Vagina (tissue), 2 donors: ENCODE results near the gene PHLDB1. TPM values are rescaled to one million over a fixed set of nuclear protein-coding genes. Genes with fewer than 3 reads are reported as not detected.
A peak's percentile ranks its signal among the peaks of the same experiment; 100 is the strongest.

ENCODE experiments used
- DNase-seq, 2 donors: peaks; one replicate each; pipeline ENCODE4 v3.0.0-alpha.2; 2017; ENCODE audit errors: extremely low spot score in 2 of 2
- H3K27ac ChIP-seq: fragments of 200-600 bp; sonication (generic); one replicate; pipeline ENCODE4 v1.5.1; 2019
- H3K27me3 ChIP-seq: fragments of 200-600 bp; sonication (generic); one replicate; pipeline ENCODE4 v1.5.1; 2019
- H3K36me3 ChIP-seq, 2 donors: fragments of 200-600 bp; sonication (generic); one replicate each; pipeline ENCODE4 v1.5.1; 2017 to 2019
- H3K4me1 ChIP-seq: fragments of 200-600 bp; sonication (generic); one replicate; pipeline ENCODE4 v1.5.1; 2019
- H3K4me3 ChIP-seq, 2 donors: fragments of 200-600 bp; sonication (generic); 1 replicate in 1 of 2; 2 replicates in 1 of 2; pipeline ENCODE4 v1.5.1; 2016 to 2019
- H3K9me3 ChIP-seq: fragments of 200-600 bp; sonication (generic); one replicate; pipeline ENCODE4 v1.5.1; 2019
- CTCF ChIP-seq, 3 experiments: fragments of 450-650 bp in 2 of 3; fragments of 200-600 bp in 1 of 3; sonication (generic) in 1 of 3; IDR thresholded peaks; one replicate each; pipeline ENCODE4 v1.5.1; 2017 to 2019; ENCODE audit warnings: antibody characterized with exemption in 3 of 3, mild to moderate bottlenecking in 2 of 3, moderate library complexity in 2 of 3
- POLR2A ChIP-seq, 2 donors: fragments of 450-650 bp; IDR thresholded peaks; one replicate each; pipeline ENCODE4 v1.6.1; 2017; ENCODE audit warnings: antibody characterized with exemption in 2 of 2, mild to moderate bottlenecking in 2 of 2, moderate library complexity in 2 of 2
- POLR2AphosphoS5 ChIP-seq, 2 donors: sonication (generic); formaldehyde crosslinking; IDR thresholded peaks; one replicate each; pipeline ENCODE4 v1.9.0; 2017; ENCODE audit warnings: antibody characterized with exemption in 2 of 2, mild to moderate bottlenecking in 2 of 2, low read depth in 1 of 2; ENCODE audit not compliant: insufficient read depth in 1 of 2
- intact Hi-C: fragments of 100-400 bp; cut with DNase I; formaldehyde crosslinking; loops from one replicate; pipeline ENCODE4 v1.15.1; 2023
- total RNA-seq: library from RNA; depleted of rRNA; stranded (reverse); fragments of >200 nt; gene quantifications from one replicate; pipeline ENCODE4 v1.2.3, GENCODE V29; 2016

Gene PHLDB1
- total RNA-seq, 1 donor from 2014 or later: 119 TPM

- intact Hi-C loops: no loop called here
- Histone ChIP-seq H3K27ac (no peak overlapping the region), H3K36me3 (peaks cover 0 to 38% of the 10 kb centered on the region in 2 donors), H3K9me3 (no peaks in the 10 kb centered on the region), H3K27me3 (no peaks in the 10 kb centered on the region), H3K4me3 (no peak overlapping the region), H3K4me1 (peaks cover 60% of the 10 kb centered on the region)
- DNase-seq: no peak
- TF ChIP-seq POLR2A (IDR thresholded peaks at IDR 0.05) (no peak), CTCF (IDR thresholded peaks at IDR 0.05) (no peak), POLR2AphosphoS5 (IDR thresholded peaks at IDR 0.05; ENCODE audit: insufficient read depth in 1 of 2, low read depth in 1 of 2) (no peak)
Observed at GRCh38 chr11:118629761-118630661, 22.6 kb downstream of the PHLDB1 start.

DNA sequence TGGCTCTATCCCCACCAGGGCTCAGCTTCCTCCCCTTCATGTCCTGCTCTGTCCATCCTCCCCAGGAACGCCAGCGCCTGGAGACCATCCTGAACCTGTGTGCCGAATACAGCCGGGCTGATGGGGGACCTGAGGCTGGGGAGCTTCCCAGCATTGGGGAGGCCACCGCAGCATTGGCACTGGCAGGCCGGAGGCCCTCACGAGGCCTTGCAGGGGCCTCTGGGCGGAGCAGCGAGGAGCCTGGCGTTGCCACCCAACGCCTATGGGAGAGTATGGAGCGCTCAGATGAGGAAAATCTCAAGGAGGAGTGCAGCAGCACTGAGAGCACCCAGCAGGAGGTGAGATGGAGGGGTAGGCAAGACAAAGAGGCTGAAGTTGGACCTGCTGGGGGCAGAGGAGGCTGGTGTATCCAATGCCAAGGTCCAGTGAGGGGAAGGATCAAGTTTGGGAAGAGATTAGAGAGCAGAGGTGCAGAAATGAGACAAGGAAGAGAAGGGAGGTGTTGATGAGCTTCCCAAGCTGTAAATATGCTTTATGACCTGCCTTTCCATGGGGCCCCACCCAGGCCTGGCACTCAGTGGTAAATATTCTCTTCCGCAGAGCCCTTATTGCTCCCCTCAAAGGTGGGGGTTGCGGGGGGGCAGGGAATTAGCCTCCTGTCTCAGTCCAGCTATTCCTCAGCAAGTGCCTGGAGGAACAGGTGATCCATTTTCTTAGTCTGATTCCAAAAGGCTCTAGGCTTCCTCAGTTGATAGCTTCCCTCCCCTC, 23.9 kb downstream of the PHLDB1 start:
- no peak for TF ChIP-seq POLR2A (IDR thresholded peaks at IDR 0.05)
- no peak for TF ChIP-seq POLR2AphosphoS5 (IDR thresholded peaks at IDR 0.05; ENCODE audit: insufficient read depth in 1 of 2, low read depth in 1 of 2)
- no peak for TF ChIP-seq CTCF (IDR thresholded peaks at IDR 0.05)
- DNase-seq: no peak
- intact Hi-C loops: no loop called here
- H3K27ac ChIP-seq: no peak overlapping the region
- H3K36me3 ChIP-seq: peaks cover 0 to 32% of the 10 kb centered on the region in 2 donors
- no peaks in the 10 kb centered on the region for H3K9me3 ChIP-seq
- H3K4me3 ChIP-seq: no peak overlapping the region
- no peaks in the 10 kb centered on the region for H3K27me3 ChIP-seq
- H3K4me1 ChIP-seq: peaks cover 58% of the 10 kb centered on the region

GRCh38 chr11:118632577-118633318, 25.3 kb downstream of the PHLDB1 start:
- H3K4me3 ChIP-seq: no peak overlapping the region
- H3K4me1 ChIP-seq: peaks cover 58% of the 10 kb centered on the region
- peaks cover 0 to 19% of the 10 kb centered on the region in 2 donors for H3K36me3 ChIP-seq
- no peak overlapping the region for H3K27ac ChIP-seq
- intact Hi-C loops: no loop called here
- no peak for DNase-seq
- no peaks in the 10 kb centered on the region for H3K9me3 ChIP-seq
- TF ChIP-seq POLR2AphosphoS5 (IDR thresholded peaks at IDR 0.05; ENCODE audit: insufficient read depth in 1 of 2, low read depth in 1 of 2) (no peak), CTCF (IDR thresholded peaks at IDR 0.05) (no peak), POLR2A (IDR thresholded peaks at IDR 0.05) (no peak)
- no peaks in the 10 kb centered on the region for H3K27me3 ChIP-seq

DNA sequence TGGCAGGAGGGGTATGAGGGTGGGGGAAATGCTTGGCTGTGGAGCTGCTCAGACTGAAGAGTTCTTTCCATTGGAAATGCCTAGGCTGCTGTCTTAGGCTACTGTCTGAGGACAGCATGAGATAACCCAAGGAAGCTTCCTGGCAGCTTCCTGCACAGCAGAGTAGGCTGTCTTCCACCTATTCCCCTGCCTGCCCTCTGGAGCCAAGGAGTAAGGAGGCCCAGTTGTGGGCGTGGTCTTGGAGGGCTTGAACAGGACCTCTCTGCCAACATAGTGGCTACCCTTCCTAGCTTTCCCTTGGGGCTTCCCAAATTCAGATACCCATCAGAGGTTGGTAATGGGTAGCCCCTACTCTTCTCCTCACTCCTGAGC, 25.9 kb downstream of the PHLDB1 start:
- TF ChIP-seq POLR2A (IDR thresholded peaks at IDR 0.05) (no peak), CTCF (IDR thresholded peaks at IDR 0.05) (no peak), POLR2AphosphoS5 (IDR thresholded peaks at IDR 0.05; ENCODE audit: insufficient read depth in 1 of 2, low read depth in 1 of 2) (no peak)
- no peaks in the 10 kb centered on the region for H3K27me3 ChIP-seq
- H3K4me3 ChIP-seq: no peak overlapping the region
- H3K9me3 ChIP-seq: no peaks in the 10 kb centered on the region
- H3K4me1 ChIP-seq: peaks cover 55% of the 10 kb centered on the region
- intact Hi-C loops: no loop called here
- peaks cover 0 to 15% of the 10 kb centered on the region in 2 donors for H3K36me3 ChIP-seq
- H3K27ac ChIP-seq: peak overlapping the region; percentile 75
- DNase-seq: no peak
